Subcutaneous abdominal adipose tissue (tissue), 5 donors: Measurements from ENCODE around the gene SLC5A5.
"Not testable (repeated sequence)": the region's sequence is repeated elsewhere in the genome, so short reads cannot be mapped to it uniquely, and the experiment has no call there.

Experiments used
- H3K27ac ChIP-seq: one replicate; pipeline ENCODE4 v1.7.0; 2013; ENCODE audit warnings: low read depth, mild to moderate bottlenecking, inconsistent platforms, low read length, moderate library complexity
- H3K27me3 ChIP-seq, 5 donors: one replicate each; pipeline ENCODE4 v1.7.0; 2013; ENCODE audit warnings: low read length in 5 of 5, inconsistent platforms in 1 of 5; ENCODE audit not compliant: control insufficient read depth in 5 of 5, insufficient read depth in 4 of 5
- H3K36me3 ChIP-seq, 5 donors: one replicate each; pipeline ENCODE4 v1.7.0; 2013; ENCODE audit warnings: low read length in 5 of 5; ENCODE audit not compliant: control insufficient read depth in 5 of 5, insufficient read depth in 5 of 5
- H3K4me1 ChIP-seq, 5 donors: one replicate each; pipeline ENCODE4 v1.7.0; 2013; ENCODE audit warnings: low read length in 5 of 5, mild to moderate bottlenecking in 3 of 5, moderate library complexity in 1 of 5; ENCODE audit not compliant: control insufficient read depth in 5 of 5, insufficient read depth in 5 of 5
- H3K4me3 ChIP-seq, 5 donors: one replicate each; pipeline ENCODE4 v1.7.0; 2013; ENCODE audit warnings: low read length in 5 of 5, low read depth in 1 of 5
- H3K9ac ChIP-seq, 5 donors: one replicate each; pipeline ENCODE4 v1.7.0; 2013; ENCODE audit warnings: low read length in 5 of 5, mild to moderate bottlenecking in 4 of 5, moderate library complexity in 3 of 5
- H3K9me3 ChIP-seq, 5 donors: one replicate each; pipeline ENCODE4 v1.7.0; 2013; ENCODE audit warnings: low read length in 5 of 5; ENCODE audit not compliant: control insufficient read depth in 5 of 5
- donor health status: healthy.
- donor health status: healthy.
- donor health status: healthy.
- donor health status: healthy.
- donor health status: healthy.

Gene SLC5A5

DNA sequence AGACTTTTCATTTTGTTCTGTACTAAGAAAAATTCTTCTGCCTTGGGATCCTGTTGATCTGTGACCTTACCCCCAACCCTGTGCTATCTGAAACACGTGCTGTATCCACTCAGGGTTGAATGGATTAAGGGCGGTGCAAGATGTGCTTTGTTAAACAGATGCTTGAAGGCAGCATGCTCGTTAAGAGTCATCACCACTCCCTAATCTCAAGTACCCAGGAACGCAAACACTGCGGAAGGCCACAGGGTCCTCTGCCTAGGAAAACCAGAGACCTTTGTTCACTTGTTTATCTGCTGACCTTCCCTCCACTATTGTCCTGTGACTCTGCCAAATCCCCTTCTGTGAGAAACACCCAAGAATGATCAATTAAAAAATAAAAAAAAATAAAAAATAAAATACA, 47.4 kb downstream of the SLC5A5 start:
- not testable (repeated sequence) for H3K4me3 ChIP-seq, H3K27me3 ChIP-seq, H3K36me3 ChIP-seq, H3K4me1 ChIP-seq, H3K9ac ChIP-seq, H3K27ac ChIP-seq, H3K9me3 ChIP-seq

DNA sequence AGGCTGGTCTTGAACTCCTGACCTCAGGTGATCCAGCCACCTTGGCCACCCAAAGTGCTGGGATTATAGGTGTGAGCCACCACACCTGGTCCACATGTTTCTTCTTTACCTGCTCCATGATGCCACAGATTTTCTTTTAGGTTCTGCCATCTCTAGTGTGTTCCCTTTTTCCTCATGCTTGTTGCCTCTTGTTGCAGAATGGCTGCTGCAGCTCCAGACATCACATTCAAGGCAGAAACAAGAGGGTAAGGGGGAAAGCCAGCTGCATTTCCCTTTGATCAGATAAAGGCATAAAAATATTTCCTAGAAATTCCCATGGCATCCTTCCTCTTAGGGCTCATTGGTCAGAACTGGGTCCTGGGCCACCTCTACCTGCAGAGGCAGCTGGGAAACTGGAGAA, 48.8 kb downstream of the SLC5A5 start:
- no peaks in the 10 kb centered on the region for H3K27me3 ChIP-seq
- no peak overlapping the region for H3K4me3 ChIP-seq
- H3K9me3 ChIP-seq: peaks cover 0 to 6% (median 5%) of the 10 kb centered on the region in 5 donors
- H3K36me3 ChIP-seq: no peaks in the 10 kb centered on the region
- H3K9ac ChIP-seq: no peak overlapping the region
- no peak overlapping the region for H3K27ac ChIP-seq
- H3K4me1 ChIP-seq: no peaks in the 10 kb centered on the region

DNA sequence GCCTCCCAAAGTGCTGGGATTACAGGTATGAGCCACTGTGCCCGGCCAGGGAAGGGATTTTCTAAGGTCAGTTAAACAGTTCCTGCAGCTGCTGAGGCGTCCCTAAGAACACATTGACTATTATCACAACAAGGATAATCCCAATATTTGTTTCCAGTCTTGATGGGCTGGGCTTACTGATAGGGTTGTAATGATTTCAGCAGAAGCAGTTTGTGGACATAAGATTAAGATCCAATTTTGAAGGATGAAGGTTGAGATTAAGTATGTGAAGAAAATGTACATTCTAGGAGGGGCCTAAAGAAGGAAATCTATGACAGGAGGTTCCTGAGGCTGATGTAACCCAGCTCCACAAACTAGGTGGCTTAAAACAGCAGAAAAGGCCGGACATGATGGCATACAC, 50.4 kb downstream of the SLC5A5 start:
- Histone ChIP-seq H3K4me3 (no peak overlapping the region), H3K36me3 (no peaks in the 10 kb centered on the region), H3K9ac (no peak overlapping the region), H3K9me3 (peaks cover 0 to 6% (median 5%) of the 10 kb centered on the region in 5 donors), H3K4me1 (no peaks in the 10 kb centered on the region), H3K27me3 (no peaks in the 10 kb centered on the region), H3K27ac (no peak overlapping the region)

DNA sequence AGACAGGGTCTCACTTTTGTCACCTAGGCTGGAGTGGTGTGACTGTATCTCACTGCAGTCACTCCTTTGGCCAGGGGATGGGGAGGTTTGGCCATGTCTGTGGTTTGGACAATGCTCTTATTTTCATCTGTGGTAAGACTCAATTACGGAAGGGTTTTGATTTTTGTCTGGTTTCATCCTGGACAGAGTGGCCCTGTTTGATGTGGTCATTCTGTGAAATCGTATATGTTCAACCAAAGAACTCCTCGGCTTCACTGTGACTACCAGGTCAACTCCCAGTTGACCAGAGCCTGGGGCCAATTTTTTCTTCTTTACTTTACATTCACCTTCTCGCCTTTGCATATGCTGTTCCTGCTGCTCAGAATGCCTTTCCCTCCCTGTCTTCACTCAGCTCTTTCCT, 54.3 kb downstream of the SLC5A5 start:
- Histone ChIP-seq H3K36me3 (no peaks in the 10 kb centered on the region), H3K27me3 (no peaks in the 10 kb centered on the region), H3K27ac (no peak overlapping the region), H3K4me1 (no peaks in the 10 kb centered on the region), H3K9ac (no peak overlapping the region), H3K4me3 (no peak overlapping the region), H3K9me3 (no peaks in the 10 kb centered on the region)

DNA sequence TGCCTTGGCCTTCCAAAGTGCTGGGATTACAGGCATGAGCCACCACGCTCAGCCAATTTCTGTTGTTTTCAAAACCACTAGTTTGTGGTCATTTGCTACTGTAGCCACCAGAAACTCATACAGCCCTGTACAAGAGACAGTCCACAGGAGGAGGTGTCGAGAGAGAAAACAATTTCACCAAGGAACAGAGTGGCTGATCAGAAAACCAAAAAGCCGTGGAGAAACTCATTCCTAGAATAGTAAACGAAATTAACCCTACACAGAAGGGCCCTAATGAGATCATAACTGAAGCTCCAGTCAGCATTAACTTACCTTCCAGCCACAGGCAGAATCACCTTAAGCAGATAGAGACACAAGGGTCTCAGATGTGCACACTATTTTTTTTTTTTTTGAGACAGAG, 57.3 kb downstream of the SLC5A5 start:
- Histone ChIP-seq H3K9me3 (no peaks in the 10 kb centered on the region), H3K9ac (no peak overlapping the region), H3K4me3 (no peak overlapping the region)

DNA sequence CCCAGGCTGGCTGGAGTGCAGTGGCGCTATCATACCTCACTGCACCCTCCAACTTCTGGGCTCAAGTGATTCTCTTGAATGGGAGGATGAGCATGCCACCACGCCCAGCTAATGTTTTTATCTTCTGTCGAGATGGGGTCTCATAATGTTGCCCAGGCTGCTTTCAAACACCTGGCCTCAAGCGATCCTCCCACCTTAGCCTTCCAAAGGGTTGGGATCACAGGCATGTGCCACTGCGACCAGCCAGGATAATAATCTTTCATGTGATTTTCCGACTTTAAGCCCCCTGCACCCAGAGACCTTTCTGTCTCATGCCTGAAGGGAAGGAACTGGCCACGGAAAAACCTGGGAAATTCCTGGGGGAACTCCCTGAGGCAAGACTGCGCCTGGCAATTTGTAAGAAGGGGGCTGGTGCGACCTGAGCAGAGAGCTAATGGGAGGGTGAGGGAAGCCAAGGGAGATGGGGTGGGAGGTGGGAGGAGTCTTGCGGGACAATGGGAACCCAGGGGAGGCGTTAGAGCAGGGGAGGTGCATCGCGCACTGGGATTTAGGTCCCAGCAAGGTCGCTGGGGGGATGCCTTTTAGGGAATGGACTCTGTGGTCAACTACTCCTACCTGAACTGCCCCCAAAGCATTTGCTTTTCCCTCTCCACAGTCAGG, 59.9 kb downstream of the SLC5A5 start:
- Histone ChIP-seq H3K4me1 (peaks cover 4 to 27% (median 26%) of the 10 kb centered on the region in 5 donors), H3K27me3 (no peaks in the 10 kb centered on the region), H3K4me3 (peak overlapping the region; percentile 83 to 92 (median 86)), H3K9ac (peak overlapping the region in 4 of 5 donors; percentile 8 to 94 (median 53)), H3K27ac (no peak overlapping the region), H3K9me3 (no peaks in the 10 kb centered on the region), H3K36me3 (peaks cover 0 to 5% (median 4%) of the 10 kb centered on the region in 5 donors)

More for the DNA sequence above, 57.3 kb downstream of the SLC5A5 start:
- no peaks in the 10 kb centered on the region for H3K27me3 ChIP-seq
- no peaks in the 10 kb centered on the region for H3K36me3 ChIP-seq
- no peak overlapping the region for H3K27ac ChIP-seq
- peaks cover 4 to 22% (median 20%) of the 10 kb centered on the region in 5 donors for H3K4me1 ChIP-seq

GRCh38 chr19:17932485-17933338, 61.0 kb downstream of the SLC5A5 start, which contains the start of gene CCDC124:
Gene CCDC124 (plus strand): TSS chr19:17933015. CDS start chr19:17936421, 3,406 bp downstream.
- Histone ChIP-seq H3K9me3 (no peaks in the 10 kb centered on the region), H3K27me3 (no peaks in the 10 kb centered on the region), H3K4me3 (peak within 1 kb of the TSS; percentile 83 to 92 (median 86)), H3K36me3 (peaks cover 0 to 13% (median 10%) of the 10 kb centered on the region in 5 donors), H3K27ac (peak within 1 kb of the TSS; percentile 81), H3K9ac (peak within 1 kb of the TSS; percentile 68 to 94 (median 88)), H3K4me1 (peaks cover 4 to 27% (median 26%) of the 10 kb centered on the region in 5 donors)

- Histone ChIP-seq H3K27ac (peak overlapping the region; percentile 81), H3K27me3 (no peaks in the 10 kb centered on the region), H3K4me1 (peaks cover 4 to 27% (median 26%) of the 10 kb centered on the region in 5 donors), H3K9ac (peak overlapping the region; percentile 50 to 94 (median 88)), H3K36me3 (peaks cover 0 to 13% (median 11%) of the 10 kb centered on the region in 5 donors), H3K4me3 (peak overlapping the region; percentile 75 to 92 (median 86)), H3K9me3 (no peaks in the 10 kb centered on the region)
These were observed 61.8 kb downstream of the SLC5A5 start for GRCh38 chr19:17933414-17934129.

- no peak overlapping the region for H3K27ac ChIP-seq
- peaks cover 0 to 23% (median 16%) of the 10 kb centered on the region in 5 donors for H3K36me3 ChIP-seq
- peaks cover 4 to 27% (median 26%) of the 10 kb centered on the region in 5 donors for H3K4me1 ChIP-seq
- no peak overlapping the region for H3K4me3 ChIP-seq
- H3K27me3 ChIP-seq: no peaks in the 10 kb centered on the region
- no peak overlapping the region for H3K9ac ChIP-seq
- H3K9me3 ChIP-seq: no peaks in the 10 kb centered on the region
These were observed 64.6 kb downstream of the SLC5A5 start for GRCh38 chr19:17936379-17936778.
